ENCODE measurements around the gene MED27. TPM values are rescaled to one million over a fixed set of nuclear protein-coding genes. Genes with fewer than 3 reads are reported as not detected.

The MED27 gene
- total and polyA plus RNA-seq, 9 of the 15 experiments (the other 6 are each of a cell fraction or from before 2014, with no cell fraction given), result 24.4 to 91.0 (median 36.1) TPM

DNA sequence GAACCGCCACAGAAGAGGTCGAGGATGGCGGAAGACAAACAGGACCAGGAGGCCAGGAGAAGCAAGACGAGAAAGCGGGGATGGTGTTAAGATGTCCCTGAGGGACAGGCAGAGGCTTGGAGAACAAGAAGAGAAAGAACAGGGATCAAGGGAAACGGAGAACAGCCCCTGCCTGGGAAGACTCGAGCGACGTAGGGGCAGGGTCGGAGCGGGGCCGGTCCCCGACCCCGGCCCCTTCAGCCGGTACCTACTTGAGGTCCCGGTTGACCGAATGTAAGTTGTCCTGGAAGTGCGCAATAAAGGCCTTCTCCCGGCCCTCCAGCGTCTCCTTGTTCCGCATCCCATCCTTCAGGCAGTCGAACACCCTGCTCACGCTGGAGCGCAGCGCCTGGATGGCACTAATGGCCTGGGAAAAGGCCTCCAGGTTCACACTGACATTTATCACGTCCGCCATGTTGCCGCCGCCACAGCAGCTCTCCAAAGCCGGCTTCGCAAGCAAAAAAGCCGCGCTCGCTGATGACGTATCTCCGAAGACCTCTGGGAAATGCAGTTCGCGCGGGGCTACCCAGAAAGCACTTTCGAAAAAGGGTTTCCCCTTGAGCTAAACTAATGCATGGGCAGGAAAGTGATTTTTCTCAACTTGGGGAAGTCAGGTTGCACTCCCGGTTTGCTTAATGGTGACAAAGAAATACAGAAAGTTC, at the start of gene MED27 (continued):
- TF ChIP-seq, protein P1, sequence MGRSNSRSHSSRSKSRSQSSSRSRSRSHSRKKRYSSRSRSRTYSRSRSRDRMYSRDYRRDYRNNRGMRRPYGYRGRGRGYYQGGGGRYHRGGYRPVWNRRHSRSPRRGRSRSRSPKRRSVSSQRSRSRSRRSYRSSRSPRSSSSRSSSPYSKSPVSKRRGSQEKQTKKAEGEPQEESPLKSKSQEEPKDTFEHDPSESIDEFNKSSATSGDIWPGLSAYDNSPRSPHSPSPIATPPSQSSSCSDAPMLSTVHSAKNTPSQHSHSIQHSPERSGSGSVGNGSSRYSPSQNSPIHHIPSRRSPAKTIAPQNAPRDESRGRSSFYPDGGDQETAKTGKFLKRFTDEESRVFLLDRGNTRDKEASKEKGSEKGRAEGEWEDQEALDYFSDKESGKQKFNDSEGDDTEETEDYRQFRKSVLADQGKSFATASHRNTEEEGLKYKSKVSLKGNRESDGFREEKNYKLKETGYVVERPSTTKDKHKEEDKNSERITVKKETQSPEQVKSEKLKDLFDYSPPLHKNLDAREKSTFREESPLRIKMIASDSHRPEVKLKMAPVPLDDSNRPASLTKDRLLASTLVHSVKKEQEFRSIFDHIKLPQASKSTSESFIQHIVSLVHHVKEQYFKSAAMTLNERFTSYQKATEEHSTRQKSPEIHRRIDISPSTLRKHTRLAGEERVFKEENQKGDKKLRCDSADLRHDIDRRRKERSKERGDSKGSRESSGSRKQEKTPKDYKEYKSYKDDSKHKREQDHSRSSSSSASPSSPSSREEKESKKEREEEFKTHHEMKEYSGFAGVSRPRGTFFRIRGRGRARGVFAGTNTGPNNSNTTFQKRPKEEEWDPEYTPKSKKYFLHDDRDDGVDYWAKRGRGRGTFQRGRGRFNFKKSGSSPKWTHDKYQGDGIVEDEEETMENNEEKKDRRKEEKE (IDR thresholded peaks at IDR 0.05; ENCODE audit: borderline replicate concordance in 1 of 2, control insufficient read depth in 1 of 2, low read depth in 2 of 2, low read length in 1 of 2), result no peak
- TF ChIP-seq PTRF (tag; IDR thresholded peaks at IDR 0.05) (no peak), ZNF146 (CRISPR knock-in tag; IDR thresholded peaks at IDR 0.05; ENCODE audit: unreplicated experiment) (no peak), ATF7 (IDR thresholded peaks at IDR 0.05) (peak; percentile 70), ZNF76 (CRISPR knock-in tag; IDR thresholded peaks at IDR 0.05; ENCODE audit: borderline replicate concordance) (no peak), SIX5 (IDR thresholded peaks at IDR 0.05; ENCODE audit: borderline replicate concordance in 1 of 2, insufficient read depth in 1 of 2, low read depth in 1 of 2, low read length in 2 of 2) (peak; percentile 90 to 92), MECOM (CRISPR knock-in tag; IDR thresholded peaks at IDR 0.05) (no peak), ZNF785 (CRISPR knock-in tag; IDR thresholded peaks at IDR 0.05) (no peak), HMG20A (CRISPR knock-in tag; conservative IDR thresholded peaks at IDR 0.05) (no peak), ZNF766 (CRISPR knock-in tag; conservative IDR thresholded peaks at IDR 0.05) (peak; percentile 54; the same call in 1 of the 2 replicates), CREM (IDR thresholded peaks at IDR 0.05; ENCODE audit: low read depth) (peak; percentile 98), HMG20B (CRISPR knock-in tag; IDR thresholded peaks at IDR 0.05) (no peak), HOXB6 (CRISPR knock-in tag; IDR thresholded peaks at IDR 0.05; ENCODE audit: borderline replicate concordance) (no peak), TAF7 (tag; IDR thresholded peaks at IDR 0.05) (0 out of 2 replicates have a peak, but pooled peaks have one; percentile 33), RB1 (IDR thresholded peaks at IDR 0.05; ENCODE audit: low read depth) (0 out of 2 replicates have a peak, but pooled peaks have one; percentile 32)
- TF ChIP-seq, protein P2, sequence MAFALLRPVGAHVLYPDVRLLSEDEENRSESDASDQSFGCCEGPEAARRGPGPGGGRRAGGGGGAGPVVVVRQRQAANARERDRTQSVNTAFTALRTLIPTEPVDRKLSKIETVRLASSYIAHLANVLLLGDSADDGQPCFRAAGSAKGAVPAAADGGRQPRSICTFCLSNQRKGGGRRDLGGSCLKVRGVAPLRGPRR (CRISPR knock-in tag; IDR thresholded peaks at IDR 0.05), result no peak
- TF ChIP-seq, protein P3, sequence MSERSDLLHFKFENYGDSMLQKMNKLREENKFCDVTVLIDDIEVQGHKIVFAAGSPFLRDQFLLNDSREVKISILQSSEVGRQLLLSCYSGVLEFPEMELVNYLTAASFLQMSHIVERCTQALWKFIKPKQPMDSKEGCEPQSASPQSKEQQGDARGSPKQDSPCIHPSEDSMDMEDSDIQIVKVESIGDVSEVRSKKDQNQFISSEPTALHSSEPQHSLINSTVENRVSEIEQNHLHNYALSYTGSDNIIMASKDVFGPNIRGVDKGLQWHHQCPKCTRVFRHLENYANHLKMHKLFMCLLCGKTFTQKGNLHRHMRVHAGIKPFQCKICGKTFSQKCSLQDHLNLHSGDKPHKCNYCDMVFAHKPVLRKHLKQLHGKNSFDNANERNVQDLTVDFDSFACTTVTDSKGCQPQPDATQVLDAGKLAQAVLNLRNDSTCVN (CRISPR knock-in tag; IDR thresholded peaks at IDR 0.05), result no peak
- TF ChIP-seq, protein P4, sequence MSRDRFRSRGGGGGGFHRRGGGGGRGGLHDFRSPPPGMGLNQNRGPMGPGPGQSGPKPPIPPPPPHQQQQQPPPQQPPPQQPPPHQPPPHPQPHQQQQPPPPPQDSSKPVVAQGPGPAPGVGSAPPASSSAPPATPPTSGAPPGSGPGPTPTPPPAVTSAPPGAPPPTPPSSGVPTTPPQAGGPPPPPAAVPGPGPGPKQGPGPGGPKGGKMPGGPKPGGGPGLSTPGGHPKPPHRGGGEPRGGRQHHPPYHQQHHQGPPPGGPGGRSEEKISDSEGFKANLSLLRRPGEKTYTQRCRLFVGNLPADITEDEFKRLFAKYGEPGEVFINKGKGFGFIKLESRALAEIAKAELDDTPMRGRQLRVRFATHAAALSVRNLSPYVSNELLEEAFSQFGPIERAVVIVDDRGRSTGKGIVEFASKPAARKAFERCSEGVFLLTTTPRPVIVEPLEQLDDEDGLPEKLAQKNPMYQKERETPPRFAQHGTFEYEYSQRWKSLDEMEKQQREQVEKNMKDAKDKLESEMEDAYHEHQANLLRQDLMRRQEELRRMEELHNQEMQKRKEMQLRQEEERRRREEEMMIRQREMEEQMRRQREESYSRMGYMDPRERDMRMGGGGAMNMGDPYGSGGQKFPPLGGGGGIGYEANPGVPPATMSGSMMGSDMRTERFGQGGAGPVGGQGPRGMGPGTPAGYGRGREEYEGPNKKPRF (IDR thresholded peaks at IDR 0.05; ENCODE audit: low read depth, low read length), result no peak
- TF ChIP-seq, protein P5, sequence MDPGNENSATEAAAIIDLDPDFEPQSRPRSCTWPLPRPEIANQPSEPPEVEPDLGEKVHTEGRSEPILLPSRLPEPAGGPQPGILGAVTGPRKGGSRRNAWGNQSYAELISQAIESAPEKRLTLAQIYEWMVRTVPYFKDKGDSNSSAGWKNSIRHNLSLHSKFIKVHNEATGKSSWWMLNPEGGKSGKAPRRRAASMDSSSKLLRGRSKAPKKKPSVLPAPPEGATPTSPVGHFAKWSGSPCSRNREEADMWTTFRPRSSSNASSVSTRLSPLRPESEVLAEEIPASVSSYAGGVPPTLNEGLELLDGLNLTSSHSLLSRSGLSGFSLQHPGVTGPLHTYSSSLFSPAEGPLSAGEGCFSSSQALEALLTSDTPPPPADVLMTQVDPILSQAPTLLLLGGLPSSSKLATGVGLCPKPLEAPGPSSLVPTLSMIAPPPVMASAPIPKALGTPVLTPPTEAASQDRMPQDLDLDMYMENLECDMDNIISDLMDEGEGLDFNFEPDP (CRISPR knock-in tag; IDR thresholded peaks at IDR 0.05), result no peak

Data from K562 (cell line).